ENCODE results near the gene BRSK2.

The BRSK2 gene

GRCh38 chr11:1455032-1455762 lies 65.5 kb downstream of the BRSK2 start:
- TF ChIP-seq, protein P1, sequence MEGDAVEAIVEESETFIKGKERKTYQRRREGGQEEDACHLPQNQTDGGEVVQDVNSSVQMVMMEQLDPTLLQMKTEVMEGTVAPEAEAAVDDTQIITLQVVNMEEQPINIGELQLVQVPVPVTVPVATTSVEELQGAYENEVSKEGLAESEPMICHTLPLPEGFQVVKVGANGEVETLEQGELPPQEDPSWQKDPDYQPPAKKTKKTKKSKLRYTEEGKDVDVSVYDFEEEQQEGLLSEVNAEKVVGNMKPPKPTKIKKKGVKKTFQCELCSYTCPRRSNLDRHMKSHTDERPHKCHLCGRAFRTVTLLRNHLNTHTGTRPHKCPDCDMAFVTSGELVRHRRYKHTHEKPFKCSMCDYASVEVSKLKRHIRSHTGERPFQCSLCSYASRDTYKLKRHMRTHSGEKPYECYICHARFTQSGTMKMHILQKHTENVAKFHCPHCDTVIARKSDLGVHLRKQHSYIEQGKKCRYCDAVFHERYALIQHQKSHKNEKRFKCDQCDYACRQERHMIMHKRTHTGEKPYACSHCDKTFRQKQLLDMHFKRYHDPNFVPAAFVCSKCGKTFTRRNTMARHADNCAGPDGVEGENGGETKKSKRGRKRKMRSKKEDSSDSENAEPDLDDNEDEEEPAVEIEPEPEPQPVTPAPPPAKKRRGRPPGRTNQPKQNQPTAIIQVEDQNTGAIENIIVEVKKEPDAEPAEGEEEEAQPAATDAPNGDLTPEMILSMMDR (IDR thresholded peaks at IDR 0.05), result no peak
- TF ChIP-seq ZFX (IDR thresholded peaks at IDR 0.05; ENCODE audit: borderline replicate concordance), result no peak
- H3K27ac ChIP-seq, result no peak overlapping the region

DNA sequence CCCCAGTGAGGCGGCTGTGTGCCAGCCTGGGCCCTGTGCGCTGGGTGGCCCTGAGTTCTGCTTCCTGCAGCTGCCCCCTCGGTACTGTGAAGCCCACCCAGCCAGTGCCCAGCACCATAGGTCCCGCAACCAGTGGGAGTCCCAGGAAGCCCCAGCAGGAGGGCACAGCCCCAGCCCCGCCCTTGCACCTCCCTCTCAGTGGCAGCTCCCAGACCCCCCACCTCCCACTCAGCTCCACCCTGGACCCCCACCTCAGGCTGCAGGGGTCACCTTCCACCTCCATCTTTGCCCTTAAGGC lies 66.0 kb downstream of the BRSK2 start:
- no peak overlapping the region for H3K27ac ChIP-seq
- TF ChIP-seq, protein P1 (IDR thresholded peaks at IDR 0.05), result no peak
- no peak for TF ChIP-seq ZFX (IDR thresholded peaks at IDR 0.05; ENCODE audit: borderline replicate concordance)

DNA sequence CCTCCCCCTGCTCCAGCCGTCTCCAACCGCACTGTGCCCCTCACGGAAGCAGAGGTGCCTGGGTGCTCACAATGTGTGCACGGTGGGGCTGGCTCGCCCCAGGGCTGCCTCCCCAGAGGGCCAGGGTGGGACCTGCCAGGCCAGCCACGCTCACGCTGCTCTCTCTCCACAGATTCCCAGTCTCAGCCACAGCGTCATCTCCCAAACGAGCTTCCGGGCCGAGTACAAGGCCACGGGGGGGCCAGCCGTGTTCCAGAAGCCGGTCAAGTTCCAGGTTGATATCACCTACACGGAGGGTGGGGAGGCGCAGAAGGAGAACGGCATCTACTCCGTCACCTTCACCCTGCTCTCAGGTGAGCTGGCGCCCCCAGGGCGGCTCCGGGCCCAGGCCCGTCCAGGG lies 66.4 kb downstream of the BRSK2 start:
- no peak overlapping the region for H3K27ac ChIP-seq
- TF ChIP-seq, protein P1 (IDR thresholded peaks at IDR 0.05), result no peak
- no peak for TF ChIP-seq ZFX (IDR thresholded peaks at IDR 0.05; ENCODE audit: borderline replicate concordance)

GRCh38 chr11:1456596-1457325 lies 67.0 kb downstream of the BRSK2 start:
- TF ChIP-seq, protein P1 (IDR thresholded peaks at IDR 0.05), result no peak
- no peak for TF ChIP-seq ZFX (IDR thresholded peaks at IDR 0.05; ENCODE audit: borderline replicate concordance)
- H3K27ac ChIP-seq, result no peak overlapping the region

DNA sequence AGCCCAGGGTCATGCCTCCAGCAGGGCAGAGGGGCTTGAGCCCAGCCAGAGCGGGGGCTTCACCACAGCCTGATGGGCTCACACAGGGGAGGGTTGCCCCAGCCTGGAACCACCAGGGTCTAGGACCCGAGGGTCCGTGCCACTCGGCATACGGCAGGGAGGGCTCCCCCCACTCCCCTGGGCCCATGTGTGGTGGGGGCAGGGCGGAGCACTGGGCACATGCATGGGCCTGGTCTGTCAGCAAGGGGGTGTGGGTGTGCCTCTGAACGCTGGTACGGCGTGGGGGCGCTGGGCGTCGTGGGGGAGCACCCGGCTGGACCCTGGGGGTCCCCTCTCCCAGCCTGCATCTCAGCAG lies 67.6 kb downstream of the BRSK2 start:
- TF ChIP-seq ZFX (IDR thresholded peaks at IDR 0.05; ENCODE audit: borderline replicate concordance), result no peak
- TF ChIP-seq, protein P1 (IDR thresholded peaks at IDR 0.05), result no peak
- no peak overlapping the region for H3K27ac ChIP-seq

DNA sequence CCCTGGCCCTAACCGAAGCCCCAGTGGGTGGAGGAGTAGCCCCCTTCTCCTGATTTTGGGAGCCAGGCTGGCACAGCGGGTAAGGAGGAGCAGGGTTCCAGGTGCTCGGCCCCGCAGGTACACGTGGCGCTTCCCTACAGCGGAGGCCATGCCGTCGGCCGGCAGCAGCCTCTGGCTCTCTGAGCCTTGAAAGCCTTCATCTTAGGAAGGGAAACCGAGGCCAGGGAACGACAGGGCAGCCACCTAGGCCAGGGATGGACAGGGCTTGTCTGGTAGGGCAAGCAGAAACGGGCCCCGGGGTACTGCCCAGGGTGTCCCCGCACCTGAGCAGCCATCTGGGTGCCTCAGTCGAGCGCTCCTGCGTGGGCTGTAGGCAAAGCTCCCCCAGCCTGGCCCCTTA lies 68.1 kb downstream of the BRSK2 start:
- H3K27ac ChIP-seq, result no peak overlapping the region
- TF ChIP-seq ZFX (IDR thresholded peaks at IDR 0.05; ENCODE audit: borderline replicate concordance), result no peak
- TF ChIP-seq, protein P1 (IDR thresholded peaks at IDR 0.05), result no peak

Data from 22Rv1 (cell line).